AG09319 (cell line): Measurements from ENCODE around the gene SLC24A3.

Experiments
- DNase-seq: peaks from one replicate; pipeline ENCODE4 v3.0.0-alpha.2; 2010; ENCODE audit warnings: low read depth; ENCODE audit errors: extremely low read depth
- CTCF ChIP-seq: IDR thresholded peaks from 2 replicates; pipeline ENCODE4 v1.5.1; 2011; ENCODE audit warnings: low read depth, mild to moderate bottlenecking, inconsistent platforms, low read length, moderate library complexity

The SLC24A3 gene

GRCh38 chr20:19725373-19725772 is 512.9 kb downstream of the SLC24A3 start:
- no peak for DNase-seq
- no peak for TF ChIP-seq CTCF

GRCh38 chr20:19725814-19726525 is 513.5 kb downstream of the SLC24A3 start:
- DNase-seq: no peak
- no peak for TF ChIP-seq CTCF

GRCh38 chr20:19727251-19727847 is 514.9 kb downstream of the SLC24A3 start:
- TF ChIP-seq CTCF: no peak
- DNase-seq: no peak

GRCh38 chr20:19729672-19730071 is 517.2 kb downstream of the SLC24A3 start:
- no peak for TF ChIP-seq CTCF
- DNase-seq: no peak

- TF ChIP-seq CTCF: no peak
- no peak for DNase-seq
Observed at GRCh38 chr20:19730706-19731105, 518.3 kb downstream of the SLC24A3 start.

GRCh38 chr20:19734811-19735210 is 522.4 kb downstream of the SLC24A3 start:
- TF ChIP-seq CTCF: no peak
- DNase-seq: no peak

- DNase-seq: no peak
- TF ChIP-seq CTCF: no peak
Observed at GRCh38 chr20:19735446-19735845, 523.0 kb downstream of the SLC24A3 start.
